RWPE2 (cell line): ENCODE data around the gene DPP10.

Experiments
- ATAC-seq: fragments of 200-7000 bp; cut with Tn5 transposase; 3 replicates; pipeline ENCODE4 v1.9.1; 2021; ENCODE audit warnings: low read depth
- DNase-seq: peaks from one replicate; pipeline ENCODE4 v3.0.0-alpha.2; 2020; ENCODE audit warnings: low spot score
- H3K27ac ChIP-seq: fragments of 450-650 bp; 2 replicates; pipeline ENCODE4 v1.5.1; 2017; ENCODE audit warnings: mild to moderate bottlenecking; ENCODE audit not compliant: poor library complexity, severe bottlenecking
- H3K27me3 ChIP-seq: fragments of 250-450 bp; sonication (Bioruptor Pico); 2 replicates; pipeline ENCODE4 v1.5.1; 2021; ENCODE audit warnings: mild to moderate bottlenecking, moderate library complexity; ENCODE audit not compliant: insufficient read depth, poor library complexity, severe bottlenecking
- H3K36me3 ChIP-seq: fragments of 250-450 bp; sonication (Bioruptor Pico); 2 replicates; pipeline ENCODE4 v1.5.1; 2020; ENCODE audit warnings: low read depth, mild to moderate bottlenecking, moderate library complexity
- H3K4me1 ChIP-seq: fragments of 250-450 bp; sonication (Bioruptor Pico); 2 replicates; pipeline ENCODE4 v1.5.1; 2021; ENCODE audit warnings: mild to moderate bottlenecking, moderate library complexity; ENCODE audit not compliant: insufficient read depth, poor library complexity, severe bottlenecking
- H3K4me3 ChIP-seq: fragments of 250-450 bp; sonication (Bioruptor Pico); 2 replicates; pipeline ENCODE4 v1.5.1; 2021; ENCODE audit warnings: mild to moderate bottlenecking, moderate library complexity; ENCODE audit not compliant: severe bottlenecking
- H3K9me3 ChIP-seq: fragments of 250-450 bp; sonication (Bioruptor Pico); 2 replicates; pipeline ENCODE4 v1.5.1; 2021; ENCODE audit warnings: mild to moderate bottlenecking, moderate library complexity; ENCODE audit not compliant: severe bottlenecking
- TF ChIP-seq, protein P1 (sequence below): fragments of 450-650 bp; IDR thresholded peaks from one replicate; pipeline ENCODE4 v1.5.1; 2017; ENCODE audit warnings: mild to moderate bottlenecking, moderate library complexity; ENCODE audit not compliant: poor library complexity, severe bottlenecking

Gene DPP10

DNA sequence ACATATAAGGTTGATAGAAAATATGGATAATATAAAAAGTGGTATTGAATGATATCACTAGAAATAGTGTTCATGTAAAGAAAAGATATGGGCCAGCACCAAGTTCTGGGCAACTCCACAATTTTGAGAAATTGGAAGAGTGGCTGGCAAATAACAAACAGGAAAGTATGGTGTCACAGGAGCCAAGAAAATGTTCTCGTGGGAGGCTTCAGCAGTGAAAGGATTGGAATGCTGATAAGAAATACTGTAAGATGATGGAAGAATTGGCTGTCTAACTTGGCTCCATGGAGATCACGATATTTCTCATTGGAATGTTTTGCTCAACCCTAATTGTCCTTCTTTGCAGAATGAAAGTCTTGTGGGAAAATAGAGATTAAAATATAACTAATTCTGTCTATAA is 856.8 kb downstream of the DPP10 start:
- DNase-seq (no peak), ATAC-seq (no peak)
- H3K4me3 ChIP-seq, result no peak overlapping the region
- peaks cover 6% of the 10 kb centered on the region for H3K27me3 ChIP-seq
- no peaks in the 10 kb centered on the region for H3K36me3 ChIP-seq
- no peak overlapping the region for H3K27ac ChIP-seq
- H3K4me1 ChIP-seq, result no peaks in the 10 kb centered on the region
- TF ChIP-seq, protein P1, sequence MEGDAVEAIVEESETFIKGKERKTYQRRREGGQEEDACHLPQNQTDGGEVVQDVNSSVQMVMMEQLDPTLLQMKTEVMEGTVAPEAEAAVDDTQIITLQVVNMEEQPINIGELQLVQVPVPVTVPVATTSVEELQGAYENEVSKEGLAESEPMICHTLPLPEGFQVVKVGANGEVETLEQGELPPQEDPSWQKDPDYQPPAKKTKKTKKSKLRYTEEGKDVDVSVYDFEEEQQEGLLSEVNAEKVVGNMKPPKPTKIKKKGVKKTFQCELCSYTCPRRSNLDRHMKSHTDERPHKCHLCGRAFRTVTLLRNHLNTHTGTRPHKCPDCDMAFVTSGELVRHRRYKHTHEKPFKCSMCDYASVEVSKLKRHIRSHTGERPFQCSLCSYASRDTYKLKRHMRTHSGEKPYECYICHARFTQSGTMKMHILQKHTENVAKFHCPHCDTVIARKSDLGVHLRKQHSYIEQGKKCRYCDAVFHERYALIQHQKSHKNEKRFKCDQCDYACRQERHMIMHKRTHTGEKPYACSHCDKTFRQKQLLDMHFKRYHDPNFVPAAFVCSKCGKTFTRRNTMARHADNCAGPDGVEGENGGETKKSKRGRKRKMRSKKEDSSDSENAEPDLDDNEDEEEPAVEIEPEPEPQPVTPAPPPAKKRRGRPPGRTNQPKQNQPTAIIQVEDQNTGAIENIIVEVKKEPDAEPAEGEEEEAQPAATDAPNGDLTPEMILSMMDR, result no peak
- no peaks in the 10 kb centered on the region for H3K9me3 ChIP-seq

DNA sequence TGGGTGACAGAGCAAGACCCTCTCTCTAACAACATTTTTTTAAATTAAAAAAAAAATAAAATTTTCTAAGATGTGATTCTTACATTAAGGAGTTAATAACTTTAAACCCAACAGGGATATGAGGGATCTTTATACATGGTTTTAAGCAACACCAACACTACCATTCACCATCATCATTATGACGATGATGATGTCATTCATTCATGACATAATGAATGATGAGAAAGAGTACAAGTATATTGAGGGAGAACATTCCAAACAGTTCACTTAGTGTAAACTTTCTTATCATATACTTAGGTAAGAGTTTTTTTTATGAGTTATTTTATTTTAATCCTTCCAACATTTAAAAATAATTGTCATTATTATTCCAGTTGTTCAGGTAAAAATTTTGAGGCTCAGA is 863.3 kb downstream of the DPP10 start:
- ATAC-seq (no peak), DNase-seq (no peak)
- Histone ChIP-seq H3K27ac (no peak overlapping the region), H3K4me3 (no peak overlapping the region), H3K27me3 (peaks cover 8% of the 10 kb centered on the region), H3K4me1 (no peaks in the 10 kb centered on the region), H3K36me3 (no peaks in the 10 kb centered on the region), H3K9me3 (no peaks in the 10 kb centered on the region)
- TF ChIP-seq, protein P1, result no peak

DNA sequence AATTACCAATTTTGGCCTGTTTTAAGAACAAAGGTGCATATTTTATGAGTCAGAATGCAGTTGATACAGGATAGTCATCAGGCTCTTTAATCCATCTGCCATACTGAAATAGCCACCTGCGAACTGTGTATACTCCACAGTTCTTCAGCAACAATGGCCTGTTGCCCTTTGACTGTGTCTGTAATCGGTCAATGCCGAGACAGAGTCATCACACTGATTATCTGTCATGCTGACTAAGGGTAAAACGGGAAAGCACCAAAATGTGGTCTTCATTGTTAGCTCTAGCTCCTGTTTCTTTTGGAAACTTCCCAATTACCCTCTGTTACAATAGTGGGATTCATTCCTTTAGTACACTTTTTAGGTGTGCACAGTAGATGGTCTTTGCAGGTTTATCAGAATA is 871.7 kb downstream of the DPP10 start:
- Histone ChIP-seq H3K27me3 (no peaks in the 10 kb centered on the region), H3K9me3 (peaks cover 2% of the 10 kb centered on the region), H3K36me3 (no peaks in the 10 kb centered on the region), H3K4me3 (no peak overlapping the region), H3K4me1 (no peaks in the 10 kb centered on the region), H3K27ac (no peak overlapping the region)
- DNase-seq, result no peak
- ATAC-seq, result no peak
- TF ChIP-seq, protein P1, result no peak

DNA sequence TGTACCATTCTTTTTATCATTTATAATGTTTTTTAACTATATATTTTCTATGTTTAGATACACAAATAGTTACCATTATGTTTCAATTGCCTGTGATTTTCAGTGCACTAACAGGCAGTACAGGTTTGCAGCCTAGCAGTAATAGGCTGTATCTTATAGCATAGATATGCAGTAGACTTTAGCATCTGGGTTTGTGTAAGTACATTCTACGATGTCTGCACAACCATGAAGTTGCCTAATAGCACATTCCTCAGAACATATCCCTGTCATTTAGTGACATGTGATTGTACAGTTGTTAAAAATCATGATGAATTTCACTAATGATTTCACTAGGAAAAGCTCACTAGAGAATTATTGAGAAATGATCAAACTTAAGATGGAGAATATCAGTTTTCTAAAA is 884.6 kb downstream of the DPP10 start:
- Histone ChIP-seq H3K9me3 (no peaks in the 10 kb centered on the region), H3K27ac (no peak overlapping the region), H3K4me3 (no peak overlapping the region), H3K27me3 (no peaks in the 10 kb centered on the region), H3K36me3 (no peaks in the 10 kb centered on the region), H3K4me1 (no peaks in the 10 kb centered on the region)
- ATAC-seq (no peak), DNase-seq (no peak)
- TF ChIP-seq, protein P1, result no peak

DNA sequence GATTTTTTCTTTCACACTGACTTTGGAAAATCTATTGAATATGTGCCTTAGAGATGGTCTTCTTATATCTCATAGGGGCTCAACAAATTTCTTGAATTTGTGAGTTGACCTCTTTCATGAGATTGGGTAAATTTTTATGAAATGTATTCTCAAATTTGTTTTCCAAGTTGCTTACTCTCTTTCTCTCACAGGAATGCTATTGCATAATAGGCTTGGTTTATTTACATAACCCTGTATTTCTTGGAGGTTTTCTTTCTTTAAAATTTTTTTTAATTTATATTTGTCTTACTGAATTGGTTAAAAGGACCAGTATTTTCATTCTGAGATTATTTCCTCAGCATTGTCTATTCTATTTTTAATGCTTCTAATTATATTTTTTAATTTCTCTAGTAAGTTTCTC is 917.1 kb downstream of the DPP10 start:
- no peak overlapping the region for H3K4me3 ChIP-seq
- H3K27ac ChIP-seq, result no peak overlapping the region
- no peaks in the 10 kb centered on the region for H3K4me1 ChIP-seq
- ATAC-seq, result no peak
- DNase-seq, result no peak
- no peaks in the 10 kb centered on the region for H3K27me3 ChIP-seq
- no peaks in the 10 kb centered on the region for H3K36me3 ChIP-seq
- TF ChIP-seq, protein P1, result no peak
- H3K9me3 ChIP-seq, result no peaks in the 10 kb centered on the region
